MM.1S (cell line): Measurements from ENCODE around the gene TIAL1.

ENCODE experiments used
- EZH2 ChIP-seq: fragments of 300-600 bp; sonication (generic); optimal IDR thresholded peaks from 2 replicates; pipeline ENCODE3; 2017; ENCODE audit warnings: low read depth, mild to moderate bottlenecking, antibody characterized with exemption, low read length, mixed read lengths
- EZH2phosphoT487 ChIP-seq: fragments of 300-600 bp; sonication (generic); IDR thresholded peaks from 2 replicates; pipeline ENCODE4 v1.6.1; 2018; ENCODE audit warnings: antibody characterized with exemption, low read length
- TF ChIP-seq, protein P1 (sequence below): fragments of 300-600 bp; sonication (generic); IDR thresholded peaks from 2 replicates; pipeline ENCODE4 v1.5.1; 2016; ENCODE audit warnings: antibody characterized with exemption, low read length, mixed read lengths

DNA sequence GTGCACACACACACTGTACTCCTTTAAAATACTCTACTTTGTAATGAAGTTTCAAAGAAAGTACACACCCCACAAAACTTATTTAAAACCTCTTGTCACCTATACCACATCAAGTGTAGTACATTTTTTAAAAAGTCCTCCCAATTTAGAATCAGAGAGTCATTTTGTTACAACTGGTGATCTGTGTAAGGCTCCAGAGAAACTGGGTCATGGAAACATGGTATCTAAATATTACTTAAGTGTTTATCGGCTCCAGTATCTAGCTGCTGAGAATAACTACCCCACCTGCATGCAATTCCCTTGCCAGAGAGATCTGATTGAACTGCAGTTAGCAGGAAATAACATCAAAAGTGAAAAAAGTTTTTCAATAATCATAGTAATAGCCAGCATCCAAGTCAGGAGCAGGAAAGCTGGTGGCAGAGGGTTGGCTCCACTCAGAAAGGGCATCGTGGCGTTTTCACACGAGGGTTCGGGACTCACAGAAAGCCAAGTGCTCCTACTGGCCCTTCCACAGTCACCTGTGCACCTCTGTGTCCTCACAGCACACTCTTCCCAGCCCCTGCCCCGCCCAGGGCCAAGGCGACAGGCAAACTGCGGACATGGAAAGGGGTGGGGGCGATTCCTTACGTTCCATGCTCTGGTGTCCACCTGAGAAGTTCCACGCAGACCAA, 60.8 kb downstream of the TIAL1 start:
- TF ChIP-seq, protein P1, sequence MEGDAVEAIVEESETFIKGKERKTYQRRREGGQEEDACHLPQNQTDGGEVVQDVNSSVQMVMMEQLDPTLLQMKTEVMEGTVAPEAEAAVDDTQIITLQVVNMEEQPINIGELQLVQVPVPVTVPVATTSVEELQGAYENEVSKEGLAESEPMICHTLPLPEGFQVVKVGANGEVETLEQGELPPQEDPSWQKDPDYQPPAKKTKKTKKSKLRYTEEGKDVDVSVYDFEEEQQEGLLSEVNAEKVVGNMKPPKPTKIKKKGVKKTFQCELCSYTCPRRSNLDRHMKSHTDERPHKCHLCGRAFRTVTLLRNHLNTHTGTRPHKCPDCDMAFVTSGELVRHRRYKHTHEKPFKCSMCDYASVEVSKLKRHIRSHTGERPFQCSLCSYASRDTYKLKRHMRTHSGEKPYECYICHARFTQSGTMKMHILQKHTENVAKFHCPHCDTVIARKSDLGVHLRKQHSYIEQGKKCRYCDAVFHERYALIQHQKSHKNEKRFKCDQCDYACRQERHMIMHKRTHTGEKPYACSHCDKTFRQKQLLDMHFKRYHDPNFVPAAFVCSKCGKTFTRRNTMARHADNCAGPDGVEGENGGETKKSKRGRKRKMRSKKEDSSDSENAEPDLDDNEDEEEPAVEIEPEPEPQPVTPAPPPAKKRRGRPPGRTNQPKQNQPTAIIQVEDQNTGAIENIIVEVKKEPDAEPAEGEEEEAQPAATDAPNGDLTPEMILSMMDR: no peak
- no peak for TF ChIP-seq EZH2
- no peak for TF ChIP-seq EZH2phosphoT487
